H1 (cell line): ENCODE data around the gene MZT1. TPM values are rescaled to one million over a fixed set of nuclear protein-coding genes. Genes with fewer than 3 reads are reported as not detected.

Experiments used
- CTCF ChIA-PET: fragments of 300-600 bp; sonication (Branson Sonifier 250); formaldehyde crosslinking; loops from one replicate; lab custom pipeline; 2021; ENCODE audit not compliant: partially characterized antibody; lab: Charles Lee
- POLR2A ChIA-PET: fragments of 300-600 bp; sonication (Branson Sonifier 250); formaldehyde crosslinking; loops from one replicate; lab custom pipeline; 2021; ENCODE audit warnings: inconsistent platforms; ENCODE audit not compliant: partially characterized antibody; lab: Charles Lee
- DNase-seq, 2 experiments: peaks; one replicate each; pipeline versions ENCODE4 v3.0.0 to v3.0.0-alpha.2; 2010 to 2022; ENCODE audit warnings: low spot score in 2 of 2, low read depth in 1 of 2, mixed read lengths in 1 of 2
- FAIRE-seq: peaks from 2 replicates; lab custom pipeline; 2011; peaks lifted over from hg19 to GRCh38; lab: Jason Lieb, UNC
- H2AFZ ChIP-seq: 2 replicates; pipeline ENCODE4 v1.8.1; 2012; ENCODE audit warnings: low read length, inconsistent platforms
- H2AK5ac ChIP-seq: 2 replicates; pipeline ENCODE4 v1.6.1; 2013; ENCODE audit warnings: low read depth, low read length
- H2BK120ac ChIP-seq: replicated peaks from 2 replicates; pipeline ENCODE3; 2013; ENCODE audit warnings: low read depth, low read length, inconsistent platforms
- H2BK12ac ChIP-seq: 2 replicates; pipeline ENCODE4 v1.6.1; 2013; ENCODE audit warnings: low read depth, low read length
- H2BK15ac ChIP-seq: 2 replicates; pipeline ENCODE4 v1.6.1; 2013; ENCODE audit warnings: low read length
- H2BK20ac ChIP-seq: 2 replicates; pipeline ENCODE4 v1.6.1; 2013; ENCODE audit warnings: low read length
- H2BK5ac ChIP-seq: 2 replicates; pipeline ENCODE4 v1.6.1; 2013; ENCODE audit warnings: low read depth, low read length
- H3K14ac ChIP-seq: 2 replicates; pipeline ENCODE4 v1.6.1; 2013; ENCODE audit warnings: inconsistent platforms; ENCODE audit not compliant: insufficient read length
- H3K18ac ChIP-seq: 2 replicates; pipeline ENCODE4 v1.6.1; 2013; ENCODE audit warnings: low read length; ENCODE audit errors: extremely low read depth
- H3K23ac ChIP-seq: 2 replicates; pipeline ENCODE4 v1.6.1; 2013; ENCODE audit warnings: inconsistent platforms; ENCODE audit not compliant: insufficient read length
- H3K23me2 ChIP-seq: 2 replicates; pipeline ENCODE4 v1.6.1; 2013; ENCODE audit warnings: low read depth, low read length
- H3K27ac ChIP-seq: 2 replicates; pipeline ENCODE4 v1.6.1; 2011; ENCODE audit warnings: low read depth, low read length, inconsistent platforms
- H3K27me3 ChIP-seq, 4 experiments: replicated peaks in 1 of 4; 1 replicate in 1 of 4; 2 replicates in 3 of 4; pipeline versions ENCODE4 v1.6.1 to v1.8.1; 2011 to 2013; ENCODE audit warnings: low read length in 3 of 4, mild to moderate bottlenecking in 3 of 4, inconsistent platforms in 2 of 4, mixed read lengths in 2 of 4, moderate library complexity in 1 of 4; ENCODE audit not compliant: control insufficient read depth in 3 of 4, insufficient read depth in 3 of 4; ENCODE audit errors: extremely low read depth in 1 of 4
- H3K36me3 ChIP-seq, 4 experiments: 2 replicates each; pipeline versions ENCODE4 v1.6.1 to v1.8.1; 2011 to 2013; ENCODE audit warnings: mild to moderate bottlenecking in 4 of 4, low read length in 3 of 4, moderate library complexity in 2 of 4, control low read depth in 1 of 4, inconsistent platforms in 1 of 4; ENCODE audit not compliant: insufficient read depth in 4 of 4, control insufficient read depth in 2 of 4
- H3K4ac ChIP-seq: replicated peaks from 2 replicates; pipeline ENCODE3; 2013; ENCODE audit warnings: low read length, low read depth, mixed read lengths, inconsistent platforms; ENCODE audit not compliant: insufficient read length
- H3K4me1 ChIP-seq, 4 experiments: replicated peaks in 1 of 4; 1 replicate in 1 of 4; 2 replicates in 3 of 4; pipeline versions ENCODE4 v1.6.1 to v1.8.1; 2011 to 2013; ENCODE audit warnings: low read length in 3 of 4, inconsistent platforms in 2 of 4, mixed read lengths in 1 of 4; ENCODE audit not compliant: insufficient read depth in 4 of 4, control insufficient read depth in 3 of 4
- H3K4me2 ChIP-seq, 2 experiments: 2 replicates each; pipeline versions ENCODE4 v1.6.1 to v1.8.1; 2011 to 2013; ENCODE audit warnings: low read depth in 2 of 2, low read length in 2 of 2, control low read depth in 1 of 2, inconsistent platforms in 1 of 2, mild to moderate bottlenecking in 1 of 2; ENCODE audit not compliant: insufficient read depth in 1 of 2
- H3K4me3 ChIP-seq, 4 experiments: fragments of 200-600, 300-600 bp in 1 of 4; sonication (generic), shearing (Covaris generic), sonication (Bioruptor Twin) in 1 of 4; 2 replicates each; pipeline versions ENCODE4 v1.5.1 to v1.8.1; 2011 to 2016; ENCODE audit warnings: low read length in 4 of 4, low read depth in 3 of 4, control low read depth in 2 of 4, inconsistent platforms in 2 of 4, mild to moderate bottlenecking in 2 of 4, mixed read lengths in 1 of 4, moderate library complexity in 1 of 4; ENCODE audit not compliant: insufficient read depth in 2 of 4; ENCODE audit errors: extremely low read depth in 1 of 4
- H3K56ac ChIP-seq: replicated peaks from 2 replicates; pipeline ENCODE3; 2013; ENCODE audit warnings: low read depth, mild to moderate bottlenecking, mixed read lengths, low read length, inconsistent platforms; ENCODE audit not compliant: insufficient read length
- H3K79me1 ChIP-seq: 2 replicates; pipeline ENCODE4 v1.6.1; 2013; ENCODE audit warnings: low read depth, low read length, control low read depth
- H3K79me2 ChIP-seq, 2 experiments: 2 replicates each; pipeline versions ENCODE4 v1.6.1 to v1.8.1; 2012 to 2013; ENCODE audit warnings: low read length in 2 of 2, mild to moderate bottlenecking in 2 of 2, inconsistent platforms in 1 of 2; ENCODE audit not compliant: insufficient read depth in 2 of 2, control insufficient read depth in 1 of 2
- H3K9ac ChIP-seq, 4 experiments: replicated peaks in 1 of 4; 1 replicate in 1 of 4; 2 replicates in 3 of 4; pipeline versions ENCODE4 v1.6.1 to v1.8.1; 2011 to 2013; ENCODE audit warnings: low read depth in 3 of 4, low read length in 3 of 4, control low read depth in 2 of 4, mild to moderate bottlenecking in 2 of 4, moderate library complexity in 2 of 4, inconsistent platforms in 1 of 4; ENCODE audit errors: extremely low read depth in 1 of 4
- H3K9me3 ChIP-seq, 2 experiments: 2 replicates each; pipeline versions ENCODE4 v1.6.1 to v1.8.1; 2012 to 2013; ENCODE audit warnings: mild to moderate bottlenecking in 2 of 2, moderate library complexity in 2 of 2, control low read depth in 1 of 2, inconsistent platforms in 1 of 2, low read depth in 1 of 2, low read length in 1 of 2, mixed read lengths in 1 of 2; ENCODE audit not compliant: insufficient read depth in 2 of 2
- H4K20me1 ChIP-seq, 2 experiments: replicated peaks in 1 of 2; 2 replicates each; pipeline versions ENCODE3 to v1.8.1; 2011 to 2013; ENCODE audit warnings: inconsistent platforms in 2 of 2, low read length in 2 of 2, mild to moderate bottlenecking in 1 of 2; ENCODE audit not compliant: insufficient read depth in 2 of 2, control insufficient read depth in 1 of 2
- H4K5ac ChIP-seq: 2 replicates; pipeline ENCODE4 v1.6.1; 2013; ENCODE audit warnings: low read length, low read depth, mixed read lengths, inconsistent platforms; ENCODE audit not compliant: insufficient read length
- H4K8ac ChIP-seq: 2 replicates; pipeline ENCODE4 v1.8.0; 2013; ENCODE audit warnings: mild to moderate bottlenecking, moderate library complexity, low read length, inconsistent platforms; ENCODE audit not compliant: insufficient read depth; ENCODE audit errors: extremely low read depth
- H4K91ac ChIP-seq: replicated peaks from 2 replicates; pipeline ENCODE3; 2013; ENCODE audit warnings: low read length, mixed read lengths, inconsistent platforms; ENCODE audit not compliant: insufficient read length
- MAFK ChIP-seq: IDR thresholded peaks from 2 replicates; pipeline ENCODE4 v1.6.1; 2012; ENCODE audit warnings: low read depth, mild to moderate bottlenecking, improper control_type of control experiment, low read length
- MAX ChIP-seq: IDR thresholded peaks from 2 replicates; pipeline ENCODE4 v1.6.1; 2012; ENCODE audit warnings: inconsistent platforms
- POLR2AphosphoS5 ChIP-seq: IDR thresholded peaks from 2 replicates; pipeline ENCODE4 v1.6.1; 2011; ENCODE audit warnings: low read depth, low read length
- SP2 ChIP-seq: IDR thresholded peaks from 2 replicates; pipeline ENCODE4 v1.6.1; 2012; ENCODE audit warnings: mild to moderate bottlenecking, low read length, inconsistent platforms
- TAF7 ChIP-seq: optimal IDR thresholded peaks from 2 replicates; pipeline ENCODE3; 2011; ENCODE audit warnings: low read depth, mild to moderate bottlenecking, inconsistent platforms, low read length, moderate library complexity, borderline replicate concordance
- TEAD4 ChIP-seq: IDR thresholded peaks from 2 replicates; pipeline ENCODE4 v1.6.1; 2012; ENCODE audit warnings: low read depth, low read length, inconsistent platforms, mixed read lengths
- ZNF274 ChIP-seq: IDR thresholded peaks from 2 replicates; pipeline ENCODE4 v1.7.0; 2012; ENCODE audit warnings: low read length, borderline replicate concordance; ENCODE audit errors: extremely low read depth
- whole genome bisulfite sequencing, 2 experiments: shearing (Covaris generic) in 1 of 2; methylation state at CpG; one replicate each; pipeline versions ENCODE4 v1.1.6 to v1.1.7; 2013 to 2015; ENCODE audit warnings: low lambda C conversion rate in 2 of 2, mixed read lengths in 2 of 2, inconsistent platforms in 1 of 2, low coverage in 1 of 2, missing lambda C conversion rate in 1 of 2; ENCODE audit not compliant: insufficient replicate concordance in 2 of 2, insufficient coverage in 1 of 2, insufficient read length in 1 of 2; ENCODE audit errors: extremely low coverage in 1 of 2, missing lambda C conversion rate in 1 of 2; 5-methylcytosine and 5-hydroxymethylcytosine counted together
- polyA plus RNA-seq, 7 experiments: library from polyadenylated mRNA; depleted of rRNA in 3 of 7; stranded (reverse) in 5 of 7; unstranded in 2 of 7; fragments of >200 nt in 5 of 7; fragments of 200-250 nt in 2 of 7; gene quantifications; 1 replicate in 5 of 7; 2 replicates in 1 of 7; 4 replicates in 1 of 7; pipeline versions ENCODE4 v1.2.1 to v1.2.3, GENCODE V29; 2011 to 2013; ENCODE audit warnings: missing spikeins in 2 of 7, mixed read lengths in 2 of 7
- total RNA-seq: library from RNA; stranded (reverse); fragmentation: NEBNext Ultra II Directional; extraction: Animal tissue kit (Norgen Biotek cat#: 25700); gene quantifications from 2 replicates; pipeline ENCODE4 v1.2.1, GENCODE V29; 2021

The MZT1 gene
- total and polyA plus RNA-seq, 2 of the 8 experiments (the other 6 are each of a cell fraction or from before 2014, with no cell fraction given) = 8.8 to 25.2 TPM

GRCh38 chr13:72757792-72758535 is 30.5 kb upstream of the MZT1 start:
- no peak for DNase-seq
- no peaks in the 10 kb centered on the region for H3K9me3 ChIP-seq
- no peak overlapping the region for H2BK5ac ChIP-seq
- CTCF ChIA-PET = interaction anchor here (1.0 to 1.3 kb wide), 2 partner anchors 8 to 10 kb away, joined by 3 read pairs; no protein-coding TSS in a partner anchor
- no peak overlapping the region for H3K4me2 ChIP-seq
- no peak overlapping the region for H3K27ac ChIP-seq
- H2BK120ac ChIP-seq = no peak overlapping the region
- WGBS, 2 experiments = 72% methylated on average over 4 of the region's 4 CpGs; no CpG with 5 or more reads in 1 of the 2 experiments
- FAIRE-seq = no peak
- H2AK5ac ChIP-seq = no peak overlapping the region
- H4K5ac ChIP-seq = no peak overlapping the region
- no peak overlapping the region for H3K4me3 ChIP-seq
- H3K79me1 ChIP-seq = no peaks in the 10 kb centered on the region
- H3K36me3 ChIP-seq = peaks cover 15 to 86% (median 46%) of the 10 kb centered on the region in 4 experiments
- no peak overlapping the region for H2BK12ac ChIP-seq
- no peaks in the 10 kb centered on the region for H3K27me3 ChIP-seq
- no peak overlapping the region for H4K8ac ChIP-seq
- no peak overlapping the region for H3K18ac ChIP-seq
- no peak overlapping the region for H2BK15ac ChIP-seq
- no peak overlapping the region for H3K14ac ChIP-seq
- peaks cover 0 to 1% of the 10 kb centered on the region in 2 experiments for H4K20me1 ChIP-seq
- H3K4ac ChIP-seq = no peak overlapping the region
- no peak overlapping the region for H3K23ac ChIP-seq
- no peak overlapping the region for H3K56ac ChIP-seq
- POLR2A ChIA-PET = interaction anchor here (0.6 to 0.9 kb wide), 2 partner anchors 15 to 19 kb away, joined by 3 read pairs; no protein-coding TSS in a partner anchor
- H3K23me2 ChIP-seq = no peaks in the 10 kb centered on the region
- H3K4me1 ChIP-seq = no peaks in the 10 kb centered on the region
- no peak overlapping the region for H4K91ac ChIP-seq
- TF ChIP-seq TEAD4 (no peak), SP2 (no peak), MAX (no peak), ZNF274 (no peak), MAFK (no peak), TAF7 (no peak), POLR2AphosphoS5 (no peak)
- H2AFZ ChIP-seq = no peak overlapping the region
- no peaks in the 10 kb centered on the region for H3K79me2 ChIP-seq
- no peak overlapping the region for H3K9ac ChIP-seq
- H2BK20ac ChIP-seq = no peak overlapping the region
